H1 (cell line): ENCODE results near the gene TP53I3.

Source experiments
- ASH2L ChIP-seq: fragments of 200-600, 300-600 bp; sonication (generic); IDR thresholded peaks from one replicate; pipeline ENCODE4 v1.7.1; 2017; ENCODE audit warnings: low read length
- BRCA1 ChIP-seq: IDR thresholded peaks from 2 replicates; pipeline ENCODE4 v1.6.1; 2012; ENCODE audit warnings: low read depth, low read length, improper control_type of control experiment
- EZH2 ChIP-seq: fragments of 200-600 bp; sonication (generic); IDR thresholded peaks from 2 replicates; pipeline ENCODE4 v1.7.1; 2012; ENCODE audit warnings: low read depth, mild to moderate bottlenecking, moderate library complexity, low read length, inconsistent platforms; ENCODE audit not compliant: severe bottlenecking
- KDM1A ChIP-seq: fragments of 200-600, 300-600 bp; sonication (generic); IDR thresholded peaks from 2 replicates; pipeline ENCODE4 v1.7.1; 2016; ENCODE audit warnings: mild to moderate bottlenecking, low read length, borderline replicate concordance
- POLR2AphosphoS5 ChIP-seq: IDR thresholded peaks from 2 replicates; pipeline ENCODE4 v1.6.1; 2011; ENCODE audit warnings: low read depth, low read length
- RXRA ChIP-seq: IDR thresholded peaks from 2 replicates; pipeline ENCODE4 v1.6.1; 2011; ENCODE audit warnings: low read depth, mild to moderate bottlenecking, low read length, moderate library complexity; ENCODE audit not compliant: insufficient read depth
- TF ChIP-seq, protein P1 (sequence below), 3 experiments: IDR thresholded peaks; 1 replicate in 2 of 3; 2 replicates in 1 of 3; pipeline versions ENCODE4 v1.5.1 to v1.6.1; 2011; ENCODE audit warnings: low read length in 3 of 3, mild to moderate bottlenecking in 3 of 3, inconsistent platforms in 2 of 3, low read depth in 1 of 3, moderate library complexity in 1 of 3; ENCODE audit not compliant: insufficient read depth in 1 of 3; ENCODE audit errors: control extremely low read depth in 1 of 3
- TF ChIP-seq, protein P2 (sequence below): fragments of 300-600 bp; sonication (generic); IDR thresholded peaks from 2 replicates; pipeline ENCODE4 v1.7.1; 2012; ENCODE audit warnings: low read length, moderate library complexity, mild to moderate bottlenecking, inconsistent platforms; ENCODE audit not compliant: insufficient replicate concordance

DNA sequence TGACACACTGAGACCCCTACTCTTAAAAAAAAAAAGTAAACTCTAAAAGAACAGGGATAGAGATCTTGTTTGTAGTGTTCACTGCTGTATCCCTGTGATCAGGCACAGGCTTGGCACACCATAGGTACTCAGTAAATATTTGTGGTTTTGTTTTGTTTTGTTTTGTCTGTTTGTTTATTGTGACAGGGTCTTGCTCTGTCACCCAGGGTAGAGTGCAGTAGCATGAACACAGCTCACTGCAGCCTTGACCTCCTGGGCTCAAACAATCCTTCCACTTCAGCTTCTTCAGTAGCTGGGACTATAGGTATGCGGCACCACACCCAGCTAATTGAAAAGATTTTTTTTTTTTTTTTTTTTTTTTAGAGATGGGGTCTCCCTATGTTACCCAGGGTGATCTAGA is 31.7 kb downstream of the TP53I3 start:
- TF ChIP-seq ASH2L (no peak), KDM1A (no peak), RXRA (no peak), BRCA1 (no peak), EZH2 (no peak), POLR2AphosphoS5 (no peak)
- TF ChIP-seq, protein P1, sequence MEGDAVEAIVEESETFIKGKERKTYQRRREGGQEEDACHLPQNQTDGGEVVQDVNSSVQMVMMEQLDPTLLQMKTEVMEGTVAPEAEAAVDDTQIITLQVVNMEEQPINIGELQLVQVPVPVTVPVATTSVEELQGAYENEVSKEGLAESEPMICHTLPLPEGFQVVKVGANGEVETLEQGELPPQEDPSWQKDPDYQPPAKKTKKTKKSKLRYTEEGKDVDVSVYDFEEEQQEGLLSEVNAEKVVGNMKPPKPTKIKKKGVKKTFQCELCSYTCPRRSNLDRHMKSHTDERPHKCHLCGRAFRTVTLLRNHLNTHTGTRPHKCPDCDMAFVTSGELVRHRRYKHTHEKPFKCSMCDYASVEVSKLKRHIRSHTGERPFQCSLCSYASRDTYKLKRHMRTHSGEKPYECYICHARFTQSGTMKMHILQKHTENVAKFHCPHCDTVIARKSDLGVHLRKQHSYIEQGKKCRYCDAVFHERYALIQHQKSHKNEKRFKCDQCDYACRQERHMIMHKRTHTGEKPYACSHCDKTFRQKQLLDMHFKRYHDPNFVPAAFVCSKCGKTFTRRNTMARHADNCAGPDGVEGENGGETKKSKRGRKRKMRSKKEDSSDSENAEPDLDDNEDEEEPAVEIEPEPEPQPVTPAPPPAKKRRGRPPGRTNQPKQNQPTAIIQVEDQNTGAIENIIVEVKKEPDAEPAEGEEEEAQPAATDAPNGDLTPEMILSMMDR (IDR thresholded peaks at IDR 0.05; ENCODE audit: control extremely low read depth in 1 of 3, insufficient read depth in 1 of 3, low read depth in 1 of 3, low read length in 3 of 3): no peak
- TF ChIP-seq, protein P2, sequence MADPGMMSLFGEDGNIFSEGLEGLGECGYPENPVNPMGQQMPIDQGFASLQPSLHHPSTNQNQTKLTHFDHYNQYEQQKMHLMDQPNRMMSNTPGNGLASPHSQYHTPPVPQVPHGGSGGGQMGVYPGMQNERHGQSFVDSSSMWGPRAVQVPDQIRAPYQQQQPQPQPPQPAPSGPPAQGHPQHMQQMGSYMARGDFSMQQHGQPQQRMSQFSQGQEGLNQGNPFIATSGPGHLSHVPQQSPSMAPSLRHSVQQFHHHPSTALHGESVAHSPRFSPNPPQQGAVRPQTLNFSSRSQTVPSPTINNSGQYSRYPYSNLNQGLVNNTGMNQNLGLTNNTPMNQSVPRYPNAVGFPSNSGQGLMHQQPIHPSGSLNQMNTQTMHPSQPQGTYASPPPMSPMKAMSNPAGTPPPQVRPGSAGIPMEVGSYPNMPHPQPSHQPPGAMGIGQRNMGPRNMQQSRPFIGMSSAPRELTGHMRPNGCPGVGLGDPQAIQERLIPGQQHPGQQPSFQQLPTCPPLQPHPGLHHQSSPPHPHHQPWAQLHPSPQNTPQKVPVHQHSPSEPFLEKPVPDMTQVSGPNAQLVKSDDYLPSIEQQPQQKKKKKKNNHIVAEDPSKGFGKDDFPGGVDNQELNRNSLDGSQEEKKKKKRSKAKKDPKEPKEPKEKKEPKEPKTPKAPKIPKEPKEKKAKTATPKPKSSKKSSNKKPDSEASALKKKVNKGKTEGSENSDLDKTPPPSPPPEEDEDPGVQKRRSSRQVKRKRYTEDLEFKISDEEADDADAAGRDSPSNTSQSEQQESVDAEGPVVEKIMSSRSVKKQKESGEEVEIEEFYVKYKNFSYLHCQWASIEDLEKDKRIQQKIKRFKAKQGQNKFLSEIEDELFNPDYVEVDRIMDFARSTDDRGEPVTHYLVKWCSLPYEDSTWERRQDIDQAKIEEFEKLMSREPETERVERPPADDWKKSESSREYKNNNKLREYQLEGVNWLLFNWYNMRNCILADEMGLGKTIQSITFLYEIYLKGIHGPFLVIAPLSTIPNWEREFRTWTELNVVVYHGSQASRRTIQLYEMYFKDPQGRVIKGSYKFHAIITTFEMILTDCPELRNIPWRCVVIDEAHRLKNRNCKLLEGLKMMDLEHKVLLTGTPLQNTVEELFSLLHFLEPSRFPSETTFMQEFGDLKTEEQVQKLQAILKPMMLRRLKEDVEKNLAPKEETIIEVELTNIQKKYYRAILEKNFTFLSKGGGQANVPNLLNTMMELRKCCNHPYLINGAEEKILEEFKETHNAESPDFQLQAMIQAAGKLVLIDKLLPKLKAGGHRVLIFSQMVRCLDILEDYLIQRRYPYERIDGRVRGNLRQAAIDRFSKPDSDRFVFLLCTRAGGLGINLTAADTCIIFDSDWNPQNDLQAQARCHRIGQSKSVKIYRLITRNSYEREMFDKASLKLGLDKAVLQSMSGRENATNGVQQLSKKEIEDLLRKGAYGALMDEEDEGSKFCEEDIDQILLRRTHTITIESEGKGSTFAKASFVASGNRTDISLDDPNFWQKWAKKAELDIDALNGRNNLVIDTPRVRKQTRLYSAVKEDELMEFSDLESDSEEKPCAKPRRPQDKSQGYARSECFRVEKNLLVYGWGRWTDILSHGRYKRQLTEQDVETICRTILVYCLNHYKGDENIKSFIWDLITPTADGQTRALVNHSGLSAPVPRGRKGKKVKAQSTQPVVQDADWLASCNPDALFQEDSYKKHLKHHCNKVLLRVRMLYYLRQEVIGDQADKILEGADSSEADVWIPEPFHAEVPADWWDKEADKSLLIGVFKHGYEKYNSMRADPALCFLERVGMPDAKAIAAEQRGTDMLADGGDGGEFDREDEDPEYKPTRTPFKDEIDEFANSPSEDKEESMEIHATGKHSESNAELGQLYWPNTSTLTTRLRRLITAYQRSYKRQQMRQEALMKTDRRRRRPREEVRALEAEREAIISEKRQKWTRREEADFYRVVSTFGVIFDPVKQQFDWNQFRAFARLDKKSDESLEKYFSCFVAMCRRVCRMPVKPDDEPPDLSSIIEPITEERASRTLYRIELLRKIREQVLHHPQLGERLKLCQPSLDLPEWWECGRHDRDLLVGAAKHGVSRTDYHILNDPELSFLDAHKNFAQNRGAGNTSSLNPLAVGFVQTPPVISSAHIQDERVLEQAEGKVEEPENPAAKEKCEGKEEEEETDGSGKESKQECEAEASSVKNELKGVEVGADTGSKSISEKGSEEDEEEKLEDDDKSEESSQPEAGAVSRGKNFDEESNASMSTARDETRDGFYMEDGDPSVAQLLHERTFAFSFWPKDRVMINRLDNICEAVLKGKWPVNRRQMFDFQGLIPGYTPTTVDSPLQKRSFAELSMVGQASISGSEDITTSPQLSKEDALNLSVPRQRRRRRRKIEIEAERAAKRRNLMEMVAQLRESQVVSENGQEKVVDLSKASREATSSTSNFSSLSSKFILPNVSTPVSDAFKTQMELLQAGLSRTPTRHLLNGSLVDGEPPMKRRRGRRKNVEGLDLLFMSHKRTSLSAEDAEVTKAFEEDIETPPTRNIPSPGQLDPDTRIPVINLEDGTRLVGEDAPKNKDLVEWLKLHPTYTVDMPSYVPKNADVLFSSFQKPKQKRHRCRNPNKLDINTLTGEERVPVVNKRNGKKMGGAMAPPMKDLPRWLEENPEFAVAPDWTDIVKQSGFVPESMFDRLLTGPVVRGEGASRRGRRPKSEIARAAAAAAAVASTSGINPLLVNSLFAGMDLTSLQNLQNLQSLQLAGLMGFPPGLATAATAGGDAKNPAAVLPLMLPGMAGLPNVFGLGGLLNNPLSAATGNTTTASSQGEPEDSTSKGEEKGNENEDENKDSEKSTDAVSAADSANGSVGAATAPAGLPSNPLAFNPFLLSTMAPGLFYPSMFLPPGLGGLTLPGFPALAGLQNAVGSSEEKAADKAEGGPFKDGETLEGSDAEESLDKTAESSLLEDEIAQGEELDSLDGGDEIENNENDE: no peak
